Endodermal cell (in vitro differentiated cells): Measurements from ENCODE around the gene BMAL2. TPM values are rescaled to one million over a fixed set of nuclear protein-coding genes. Genes with fewer than 3 reads are reported as not detected.
A peak's percentile ranks its signal among the peaks of the same experiment; 100 is the strongest.

Experiments
- DNase-seq: peaks from one replicate; pipeline ENCODE4 v3.0.0-alpha.2; 2017
- H3K27ac ChIP-seq: 2 replicates; pipeline ENCODE4 v1.5.1; 2013; ENCODE audit warnings: mild to moderate bottlenecking, low read depth, low read length, moderate library complexity
- H3K27me3 ChIP-seq: 2 replicates; pipeline ENCODE4 v1.6.1; 2013; ENCODE audit warnings: mild to moderate bottlenecking, low read length, moderate library complexity; ENCODE audit not compliant: insufficient read depth, control insufficient read depth, poor library complexity, severe bottlenecking
- H3K36me3 ChIP-seq: 2 replicates; pipeline ENCODE4 v1.7.0; 2013; ENCODE audit warnings: mild to moderate bottlenecking, low read length, moderate library complexity; ENCODE audit not compliant: control insufficient read depth, insufficient read depth
- H3K4me1 ChIP-seq: one replicate; pipeline ENCODE4 v1.7.0; 2013; ENCODE audit warnings: low read length; ENCODE audit not compliant: control insufficient read depth, insufficient read depth
- H3K4me3 ChIP-seq: 2 replicates; pipeline ENCODE4 v1.5.1; 2013; ENCODE audit warnings: mild to moderate bottlenecking, low read length, moderate library complexity
- H3K9ac ChIP-seq: 2 replicates; pipeline ENCODE4 v1.6.1; 2013; ENCODE audit warnings: mild to moderate bottlenecking, low read length, moderate library complexity; ENCODE audit not compliant: poor library complexity, severe bottlenecking; ENCODE audit errors: extremely low read depth
- H3K9me3 ChIP-seq: 2 replicates; pipeline ENCODE4 v1.6.1; 2013; ENCODE audit warnings: mild to moderate bottlenecking, low read length, moderate library complexity; ENCODE audit not compliant: control insufficient read depth
- H3K27ac Mint-ChIP-seq: 2 replicates; pipeline ENCODE4 v1.8.0; 2020; ENCODE audit warnings: mixed read lengths
- H3K27me3 Mint-ChIP-seq: 2 replicates; pipeline ENCODE4 v1.8.0; 2021; ENCODE audit warnings: mild to moderate bottlenecking, mixed read lengths; ENCODE audit not compliant: insufficient read depth
- H3K36me3 Mint-ChIP-seq: 2 replicates; pipeline ENCODE4 v1.8.0; 2020; ENCODE audit warnings: low read depth, mixed read lengths
- H3K4me1 Mint-ChIP-seq: 2 replicates; pipeline ENCODE4 v1.8.0; 2020; ENCODE audit warnings: mixed read lengths
- H3K4me3 Mint-ChIP-seq: 2 replicates; pipeline ENCODE4 v1.8.0; 2020; ENCODE audit warnings: mild to moderate bottlenecking, moderate library complexity, mixed read lengths
- H3K9me3 Mint-ChIP-seq: 2 replicates; pipeline ENCODE4 v1.8.0; 2020; ENCODE audit warnings: mild to moderate bottlenecking, mixed read lengths
- CTCF ChIP-seq: fragments of 200-600 bp; sonication (generic); conservative IDR thresholded peaks from 2 replicates; pipeline ENCODE4 v1.5.0; 2021; ENCODE audit warnings: antibody characterized with exemption, mild to moderate bottlenecking
- WGBS, 2 experiments: methylation state at CpG; one replicate each; pipeline versions ENCODE4 v1.1.5 to v1.1.7; 2013; ENCODE audit warnings: missing lambda C conversion rate in 2 of 2, mixed read lengths in 1 of 2; ENCODE audit not compliant: insufficient coverage in 1 of 2, insufficient read length in 1 of 2; 5-methylcytosine and 5-hydroxymethylcytosine counted together
- total RNA-seq, 2 donors: library from RNA; stranded (reverse); fragmentation: NEBNext Ultra II Directional in 1 of 2; extraction: Animal tissue kit (Norgen Biotek cat#: 25700) in 1 of 2; gene quantifications; 2 replicates in 1 of 2; 3 replicates in 1 of 2; pipeline ENCODE4 v1.2.1, GENCODE V29; 2021

BMAL2 gene
- total RNA-seq, 2 donors from 2014 or later: 20.3 to 31.0 TPM

GRCh38 chr12:27291862-27292261, 40.8 kb upstream of the BMAL2 start:
- no peaks in the 10 kb centered on the region for H3K9me3 Mint-ChIP-seq
- no peak overlapping the region for H3K27ac ChIP-seq
- H3K27me3 Mint-ChIP-seq: no peaks in the 10 kb centered on the region
- DNase-seq: no peak
- no peaks in the 10 kb centered on the region for H3K36me3 Mint-ChIP-seq
- H3K27me3 ChIP-seq: no peaks in the 10 kb centered on the region
- no peaks in the 10 kb centered on the region for H3K36me3 ChIP-seq
- H3K4me1 Mint-ChIP-seq: peaks cover 34% of the 10 kb centered on the region
- no peak overlapping the region for H3K4me3 Mint-ChIP-seq
- no peak overlapping the region for H3K4me3 ChIP-seq
- peaks cover 18% of the 10 kb centered on the region for H3K4me1 ChIP-seq
- no peak for TF ChIP-seq CTCF
- H3K27ac Mint-ChIP-seq: no peak overlapping the region
- H3K9ac ChIP-seq: no peak overlapping the region
- H3K9me3 ChIP-seq: no peaks in the 10 kb centered on the region
- 36 to 38% methylated on average over 1 of the region's 1 CpG for WGBS, 2 experiments

GRCh38 chr12:27292718-27293117, 39.9 kb upstream of the BMAL2 start:
- no peak overlapping the region for H3K9ac ChIP-seq
- no peak for DNase-seq
- Mint-ChIP-seq H3K9me3 (no peaks in the 10 kb centered on the region), H3K4me1 (peaks cover 34% of the 10 kb centered on the region), H3K36me3 (peaks cover 3% of the 10 kb centered on the region), H3K4me3 (no peak overlapping the region), H3K27ac (peak overlapping the region; percentile 33), H3K27me3 (no peaks in the 10 kb centered on the region)
- WGBS, 2 experiments: 96 to 100% methylated on average over 1 to 2 of the region's 2 CpGs
- no peak overlapping the region for H3K27ac ChIP-seq
- H3K36me3 ChIP-seq: peaks cover 5% of the 10 kb centered on the region
- H3K9me3 ChIP-seq: peaks cover under 1% of the 10 kb centered on the region
- peaks cover 18% of the 10 kb centered on the region for H3K4me1 ChIP-seq
- no peak overlapping the region for H3K4me3 ChIP-seq
- H3K27me3 ChIP-seq: no peaks in the 10 kb centered on the region
- no peak for TF ChIP-seq CTCF

- no peak overlapping the region for H3K27ac ChIP-seq
- H3K27ac Mint-ChIP-seq: peak overlapping the region; percentile 33
Observed at GRCh38 chr12:27293463-27293862, 39.2 kb upstream of the BMAL2 start.

More at GRCh38 chr12:27293463-27293862, 39.2 kb upstream of the BMAL2 start:
- no peak for DNase-seq
- WGBS, 2 experiments: 97% methylated on average over 3 of the region's 3 CpGs; no CpG with 5 or more reads in 1 of the 2 experiments
- Mint-ChIP-seq H3K9me3 (peaks cover 2% of the 10 kb centered on the region), H3K36me3 (peaks cover 10% of the 10 kb centered on the region), H3K4me3 (no peak overlapping the region), H3K27me3 (no peaks in the 10 kb centered on the region), H3K4me1 (peaks cover 34% of the 10 kb centered on the region)
- peaks cover 13% of the 10 kb centered on the region for H3K36me3 ChIP-seq
- H3K27me3 ChIP-seq: no peaks in the 10 kb centered on the region
- no peak overlapping the region for H3K4me3 ChIP-seq
- peaks cover 8% of the 10 kb centered on the region for H3K9me3 ChIP-seq
- no peak for TF ChIP-seq CTCF
- no peak overlapping the region for H3K9ac ChIP-seq
- H3K4me1 ChIP-seq: peaks cover 18% of the 10 kb centered on the region
